Hepatocyte (in vitro differentiated cells): ENCODE data around the gene MACROD2. TPM values are rescaled to one million over a fixed set of nuclear protein-coding genes. Genes with fewer than 3 reads are reported as not detected.
"Not testable (repeated sequence)": the region's sequence is repeated elsewhere in the genome, so short reads cannot be mapped to it uniquely, and the experiment has no call there.

Experiments
- DNase-seq: peaks from one replicate; pipeline ENCODE4 v3.0.0-alpha.2; 2016; ENCODE audit warnings: low spot score
- H2AFZ ChIP-seq: fragments of 200-600 bp; sonication (generic); 2 replicates; pipeline ENCODE4 v1.6.0; 2016; ENCODE audit warnings: antibody characterized with exemption, mild to moderate bottlenecking
- H3K27ac ChIP-seq: fragments of 200-600 bp; sonication (generic); 2 replicates; pipeline ENCODE4 v1.5.1; 2016; ENCODE audit warnings: mild to moderate bottlenecking
- H3K27me3 ChIP-seq: fragments of 200-600 bp; sonication (generic); 2 replicates; pipeline ENCODE4 v1.6.1; 2016
- H3K36me3 ChIP-seq: fragments of 200-600 bp; sonication (generic); replicated peaks from 2 replicates; pipeline ENCODE4 v1.5.1; 2016; ENCODE audit warnings: low read depth; ENCODE audit not compliant: insufficient read depth
- H3K4me1 ChIP-seq: fragments of 200-600 bp; sonication (generic); 2 replicates; pipeline ENCODE4 v1.5.1; 2016; ENCODE audit warnings: mild to moderate bottlenecking, moderate library complexity; ENCODE audit not compliant: insufficient read depth
- H3K4me2 ChIP-seq: fragments of 200-600 bp; sonication (generic); 2 replicates; pipeline ENCODE4 v1.6.0; 2016
- H3K4me3 ChIP-seq: fragments of 200-600 bp; sonication (generic); 2 replicates; pipeline ENCODE4 v1.5.1; 2016; ENCODE audit warnings: mild to moderate bottlenecking
- H3K79me2 ChIP-seq: fragments of 200-600 bp; sonication (generic); 2 replicates; pipeline ENCODE4 v1.6.0; 2017; ENCODE audit warnings: mild to moderate bottlenecking
- H3K9me2 ChIP-seq: fragments of 200-600 bp; sonication (generic); replicated peaks from 2 replicates; pipeline ENCODE4 v1.6.0; 2017; ENCODE audit warnings: mild to moderate bottlenecking; ENCODE audit not compliant: insufficient read depth
- H3K9me3 ChIP-seq: fragments of 200-600 bp; sonication (generic); 2 replicates; pipeline ENCODE4 v1.5.1; 2016; ENCODE audit warnings: low read depth, mild to moderate bottlenecking
- H4K20me1 ChIP-seq: fragments of 200-600 bp; sonication (generic); 2 replicates; pipeline ENCODE4 v1.6.0; 2016; ENCODE audit warnings: mild to moderate bottlenecking; ENCODE audit not compliant: insufficient read depth, poor library complexity, severe bottlenecking
- EZH2 ChIP-seq: fragments of 200-600 bp; sonication (generic); IDR thresholded peaks from 2 replicates; pipeline ENCODE4 v1.6.1; 2016; ENCODE audit warnings: antibody characterized with exemption, mild to moderate bottlenecking, borderline replicate concordance
- EZH2phosphoT487 ChIP-seq: fragments of 200-600 bp; sonication (generic); IDR thresholded peaks from one replicate; pipeline ENCODE4 v1.6.1; 2018; ENCODE audit warnings: antibody characterized with exemption, mild to moderate bottlenecking, low read depth, moderate library complexity; ENCODE audit not compliant: unreplicated experiment, severe bottlenecking
- WGBS: methylation state at CpG from one replicate; pipeline ENCODE4 v1.1.6; 2016; ENCODE audit warnings: low lambda C conversion rate; ENCODE audit errors: missing lambda C conversion rate; 5-methylcytosine and 5-hydroxymethylcytosine counted together
- polyA plus RNA-seq: library from polyadenylated mRNA; unstranded; fragments of >200 nt; fragmentation: Nextera tagmentation; extraction: Ambion mirVana; gene quantifications from 2 replicates; pipeline ENCODE4 v1.2.1, GENCODE V29; 2016
- total RNA-seq: library from RNA; depleted of rRNA; stranded (reverse); fragments of >200 nt; gene quantifications from 2 replicates; pipeline ENCODE4 v1.2.3, GENCODE V29; 2014
- TF ChIP-seq, protein P1 (sequence below): fragments of 200-600 bp; sonication (generic); IDR thresholded peaks from 2 replicates; pipeline ENCODE4 v1.5.1; 2016; ENCODE audit warnings: antibody characterized with exemption, mild to moderate bottlenecking; ENCODE audit not compliant: poor library complexity

Gene MACROD2
- total and polyA plus RNA-seq, 2 experiments from 2014 or later, result 2.4 to 3.1 TPM

DNA sequence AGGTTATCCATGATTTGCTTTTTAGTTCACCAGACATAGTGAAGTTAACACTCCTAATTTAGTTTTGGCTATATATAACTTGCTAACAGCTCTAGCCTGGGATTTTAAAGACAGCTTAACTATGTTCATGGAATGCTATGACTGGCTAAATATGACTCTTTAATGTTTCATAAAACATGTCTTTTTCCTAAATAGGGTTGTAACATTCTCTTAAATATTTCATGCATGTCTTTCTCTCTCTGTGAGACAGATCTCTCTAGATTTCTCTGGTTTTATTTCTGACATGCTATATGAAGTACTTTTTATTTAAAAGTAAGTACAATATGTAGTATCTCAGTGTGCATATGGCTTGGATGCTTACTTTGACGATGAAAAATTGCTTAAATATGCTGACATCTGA is 35.7 kb downstream of the MACROD2 start:
- Histone ChIP-seq H4K20me1 (no peaks in the 10 kb centered on the region), H3K27me3 (no peaks in the 10 kb centered on the region), H3K36me3 (no peaks in the 10 kb centered on the region), H3K79me2 (no peaks in the 10 kb centered on the region), H3K4me3 (no peak overlapping the region), H3K4me1 (no peaks in the 10 kb centered on the region), H2AFZ (no peak overlapping the region), H3K27ac (no peak overlapping the region), H3K4me2 (no peak overlapping the region), H3K9me3 (no peaks in the 10 kb centered on the region), H3K9me2 (no peaks in the 10 kb centered on the region)
- no peak for DNase-seq
- TF ChIP-seq EZH2phosphoT487 (no peak), EZH2 (no peak)
- TF ChIP-seq, protein P1, sequence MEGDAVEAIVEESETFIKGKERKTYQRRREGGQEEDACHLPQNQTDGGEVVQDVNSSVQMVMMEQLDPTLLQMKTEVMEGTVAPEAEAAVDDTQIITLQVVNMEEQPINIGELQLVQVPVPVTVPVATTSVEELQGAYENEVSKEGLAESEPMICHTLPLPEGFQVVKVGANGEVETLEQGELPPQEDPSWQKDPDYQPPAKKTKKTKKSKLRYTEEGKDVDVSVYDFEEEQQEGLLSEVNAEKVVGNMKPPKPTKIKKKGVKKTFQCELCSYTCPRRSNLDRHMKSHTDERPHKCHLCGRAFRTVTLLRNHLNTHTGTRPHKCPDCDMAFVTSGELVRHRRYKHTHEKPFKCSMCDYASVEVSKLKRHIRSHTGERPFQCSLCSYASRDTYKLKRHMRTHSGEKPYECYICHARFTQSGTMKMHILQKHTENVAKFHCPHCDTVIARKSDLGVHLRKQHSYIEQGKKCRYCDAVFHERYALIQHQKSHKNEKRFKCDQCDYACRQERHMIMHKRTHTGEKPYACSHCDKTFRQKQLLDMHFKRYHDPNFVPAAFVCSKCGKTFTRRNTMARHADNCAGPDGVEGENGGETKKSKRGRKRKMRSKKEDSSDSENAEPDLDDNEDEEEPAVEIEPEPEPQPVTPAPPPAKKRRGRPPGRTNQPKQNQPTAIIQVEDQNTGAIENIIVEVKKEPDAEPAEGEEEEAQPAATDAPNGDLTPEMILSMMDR, result no peak
- WGBS, result 97% methylated on average over 1 of the region's 1 CpG

DNA sequence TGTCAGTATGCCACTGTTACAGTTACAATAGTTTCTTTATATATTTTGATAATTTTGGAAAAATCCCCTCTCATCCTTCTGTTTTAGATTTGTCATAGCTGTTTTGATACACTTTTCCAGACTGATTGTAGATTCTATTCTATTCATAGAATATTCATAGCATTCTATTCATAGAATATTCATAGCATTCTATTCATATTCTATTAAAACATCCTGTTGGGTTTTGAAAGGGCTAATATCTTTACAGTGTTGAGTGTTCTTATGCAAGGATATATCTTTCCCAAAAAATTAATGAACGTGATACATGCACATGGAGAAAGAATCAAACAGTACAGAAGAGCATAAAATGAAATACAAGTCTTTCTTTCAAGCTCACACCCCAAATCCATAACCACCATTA is 38.0 kb downstream of the MACROD2 start:
- DNase-seq, result no peak
- H3K9me2 ChIP-seq, result no peaks in the 10 kb centered on the region
- no peaks in the 10 kb centered on the region for H4K20me1 ChIP-seq
- H3K36me3 ChIP-seq, result no peaks in the 10 kb centered on the region
- 87% methylated on average over 1 of the region's 1 CpG for WGBS
- no peaks in the 10 kb centered on the region for H3K4me1 ChIP-seq
- H3K4me2 ChIP-seq, result no peak overlapping the region
- H3K9me3 ChIP-seq, result no peaks in the 10 kb centered on the region
- no peak overlapping the region for H3K4me3 ChIP-seq
- TF ChIP-seq EZH2phosphoT487, result no peak
- TF ChIP-seq, protein P1, result no peak
- no peak for TF ChIP-seq EZH2
- H3K27me3 ChIP-seq, result no peaks in the 10 kb centered on the region
- H3K27ac ChIP-seq, result no peak overlapping the region
- no peak overlapping the region for H2AFZ ChIP-seq
- no peaks in the 10 kb centered on the region for H3K79me2 ChIP-seq

DNA sequence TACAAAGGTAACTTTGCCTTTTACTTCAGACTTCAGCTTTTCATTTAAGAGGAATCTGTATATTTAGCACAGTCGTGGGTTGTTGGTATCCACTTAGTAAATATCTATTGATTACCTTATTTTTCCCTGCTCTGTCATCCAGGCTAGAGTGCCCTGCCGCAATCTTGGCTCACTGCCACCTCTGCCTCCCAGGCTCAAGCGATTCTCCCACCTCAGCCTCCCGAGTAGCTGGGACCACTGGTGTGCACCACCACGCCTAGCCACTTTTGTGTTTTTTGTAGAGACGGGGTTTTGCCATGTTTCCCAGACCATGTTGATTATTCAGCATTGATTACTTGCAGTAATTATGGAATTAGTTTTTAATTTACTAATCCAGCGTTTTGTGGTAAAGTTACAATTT is 41.3 kb downstream of the MACROD2 start:
- no peak overlapping the region for H3K27ac ChIP-seq
- H4K20me1 ChIP-seq, result no peaks in the 10 kb centered on the region
- 91% methylated on average over 7 of the region's 7 CpGs for WGBS
- H3K4me2 ChIP-seq, result no peak overlapping the region
- no peaks in the 10 kb centered on the region for H3K9me2 ChIP-seq
- no peak overlapping the region for H2AFZ ChIP-seq
- no peak overlapping the region for H3K4me3 ChIP-seq
- no peaks in the 10 kb centered on the region for H3K36me3 ChIP-seq
- no peaks in the 10 kb centered on the region for H3K27me3 ChIP-seq
- DNase-seq, result no peak
- H3K4me1 ChIP-seq, result no peaks in the 10 kb centered on the region
- no peaks in the 10 kb centered on the region for H3K9me3 ChIP-seq
- no peaks in the 10 kb centered on the region for H3K79me2 ChIP-seq
- TF ChIP-seq EZH2 (no peak), EZH2phosphoT487 (no peak)
- TF ChIP-seq, protein P1, result no peak

DNA sequence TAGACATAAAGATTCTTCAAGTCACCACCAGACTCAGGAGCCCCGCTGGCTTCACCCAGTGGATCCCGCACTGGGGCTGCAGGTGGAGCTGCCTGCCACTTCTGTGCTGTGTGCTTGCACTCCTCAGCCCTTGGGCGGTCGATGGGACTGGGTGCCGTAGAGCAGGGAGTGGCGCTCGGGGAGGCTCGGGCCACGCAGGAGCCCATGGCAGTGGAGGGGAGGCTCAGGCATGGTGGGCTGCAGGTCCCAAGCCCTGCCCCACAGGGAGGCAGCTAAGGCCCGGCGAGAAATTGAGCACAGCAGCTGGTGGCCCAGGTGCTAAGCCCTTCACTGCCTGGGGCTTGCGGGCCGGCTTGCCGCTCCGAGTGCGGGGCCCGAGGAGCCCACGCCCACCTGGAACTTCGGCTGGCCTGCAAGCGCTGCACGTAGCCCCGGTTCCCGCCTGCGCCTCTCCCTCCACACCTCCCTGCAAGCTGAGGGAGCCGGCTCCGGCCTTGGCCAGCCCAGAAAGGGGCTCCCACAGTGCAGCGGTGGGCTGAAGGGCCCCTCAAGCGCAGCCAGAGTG is 49.5 kb downstream of the MACROD2 start:
- H3K4me1 ChIP-seq, H2AFZ ChIP-seq, H3K27me3 ChIP-seq, H3K27ac ChIP-seq, H3K4me3 ChIP-seq, H3K4me2 ChIP-seq, H4K20me1 ChIP-seq, H3K9me2 ChIP-seq, H3K79me2 ChIP-seq, DNase-seq, H3K36me3 ChIP-seq, H3K9me3 ChIP-seq: not testable (repeated sequence)
- WGBS, result 98% methylated on average over 28 of the region's 28 CpGs
